Measurements from ENCODE around the gene UGT2B11.
"Not testable (repeated sequence)": the region's sequence is repeated elsewhere in the genome, so short reads cannot be mapped to it uniquely, and the experiment has no call there.

DNA sequence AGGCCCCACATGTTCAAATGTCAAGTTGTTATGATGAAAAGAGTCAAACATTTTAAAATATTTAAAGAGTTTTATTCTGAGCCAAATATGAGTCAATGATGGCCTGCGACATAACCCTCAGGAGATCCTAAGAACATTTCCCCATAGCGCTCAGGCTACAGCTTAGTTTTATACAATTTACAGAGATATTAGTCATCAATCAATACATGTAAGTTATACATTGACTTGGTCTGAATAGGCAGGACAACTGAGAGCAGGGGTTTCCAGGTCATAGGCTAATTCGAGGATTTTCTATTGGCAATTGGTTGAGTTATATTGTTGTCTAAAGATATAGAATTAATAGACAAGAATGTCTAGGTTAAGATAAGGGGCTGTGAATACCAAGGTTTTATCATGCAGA, 26.2 kb upstream of the UGT2B11 start:
- not testable (repeated sequence) for TF ChIP-seq POLR2A (IDR thresholded peaks at IDR 0.05)
- TF ChIP-seq, protein P1, sequence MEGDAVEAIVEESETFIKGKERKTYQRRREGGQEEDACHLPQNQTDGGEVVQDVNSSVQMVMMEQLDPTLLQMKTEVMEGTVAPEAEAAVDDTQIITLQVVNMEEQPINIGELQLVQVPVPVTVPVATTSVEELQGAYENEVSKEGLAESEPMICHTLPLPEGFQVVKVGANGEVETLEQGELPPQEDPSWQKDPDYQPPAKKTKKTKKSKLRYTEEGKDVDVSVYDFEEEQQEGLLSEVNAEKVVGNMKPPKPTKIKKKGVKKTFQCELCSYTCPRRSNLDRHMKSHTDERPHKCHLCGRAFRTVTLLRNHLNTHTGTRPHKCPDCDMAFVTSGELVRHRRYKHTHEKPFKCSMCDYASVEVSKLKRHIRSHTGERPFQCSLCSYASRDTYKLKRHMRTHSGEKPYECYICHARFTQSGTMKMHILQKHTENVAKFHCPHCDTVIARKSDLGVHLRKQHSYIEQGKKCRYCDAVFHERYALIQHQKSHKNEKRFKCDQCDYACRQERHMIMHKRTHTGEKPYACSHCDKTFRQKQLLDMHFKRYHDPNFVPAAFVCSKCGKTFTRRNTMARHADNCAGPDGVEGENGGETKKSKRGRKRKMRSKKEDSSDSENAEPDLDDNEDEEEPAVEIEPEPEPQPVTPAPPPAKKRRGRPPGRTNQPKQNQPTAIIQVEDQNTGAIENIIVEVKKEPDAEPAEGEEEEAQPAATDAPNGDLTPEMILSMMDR (IDR thresholded peaks at IDR 0.05), result not testable (repeated sequence)
